Fibroblast of villous mesenchyme (primary cell): Measurements from ENCODE around the gene GPC6. TPM values are rescaled to one million over a fixed set of nuclear protein-coding genes. Genes with fewer than 3 reads are reported as not detected.

Experiments used
- DNase-seq: peaks from one replicate; pipeline ENCODE4 v3.0.0-alpha.2; 2010; ENCODE audit warnings: low read depth
- H3K4me3 ChIP-seq: 2 replicates; pipeline ENCODE4 v1.5.1; 2011; ENCODE audit warnings: low read depth, mild to moderate bottlenecking, low read length
- CTCF ChIP-seq: IDR thresholded peaks from 2 replicates; pipeline ENCODE4 v1.5.1; 2012; ENCODE audit warnings: low read depth, mild to moderate bottlenecking, low read length; ENCODE audit not compliant: insufficient read depth
- total RNA-seq: library from RNA; depleted of rRNA; stranded (reverse); fragments of >200 nt; gene quantifications from 2 replicates; pipeline ENCODE4 v1.2.3, GENCODE V29; 2012

Gene GPC6
- total RNA-seq, 1 donor = 6.0 TPM

GRCh38 chr13:93375491-93375890, 148.9 kb downstream of the GPC6 start:
- no peak for TF ChIP-seq CTCF
- H3K4me3 ChIP-seq = no peak overlapping the region
- no peak for DNase-seq

GRCh38 chr13:93377196-93377595, 150.6 kb downstream of the GPC6 start:
- TF ChIP-seq CTCF = no peak
- H3K4me3 ChIP-seq = no peak overlapping the region
- DNase-seq = peak; percentile 86

- no peak overlapping the region for H3K4me3 ChIP-seq
- TF ChIP-seq CTCF = no peak
- DNase-seq = peak; percentile 3
Observed at GRCh38 chr13:93378184-93378583, 151.6 kb downstream of the GPC6 start.

GRCh38 chr13:93386116-93386515, 159.5 kb downstream of the GPC6 start:
- no peak for DNase-seq
- no peak overlapping the region for H3K4me3 ChIP-seq
- no peak for TF ChIP-seq CTCF

- peak; percentile 5 for DNase-seq
- TF ChIP-seq CTCF = no peak
Observed at GRCh38 chr13:93388701-93389100, 162.1 kb downstream of the GPC6 start.

GRCh38 chr13:93397619-93398018, 171.0 kb downstream of the GPC6 start:
- no peak for DNase-seq
- H3K4me3 ChIP-seq = no peak overlapping the region
- no peak for TF ChIP-seq CTCF

More at GRCh38 chr13:93388701-93389100, 162.1 kb downstream of the GPC6 start:
- no peak overlapping the region for H3K4me3 ChIP-seq
